IMR-90 (cell line): ENCODE data around the gene RHOBTB1. TPM values are rescaled to one million over a fixed set of nuclear protein-coding genes. Genes with fewer than 3 reads are reported as not detected.

Source experiments
- ATAC-seq: fragments of 200-7000 bp; cut with Tn5 transposase; 2 replicates; pipeline ENCODE4 v1.9.1; 2020; ENCODE audit warnings: low read depth, mild to moderate bottlenecking, moderate library complexity
- BruUV-seq: library from RNA; stranded (reverse); fragments of 400-500 nt; replicated peaks from 2 replicates; lab custom pipeline; 2021; lab: Mats Ljungman, UMichigan
- CTCF ChIA-PET: fragments of 300-600 bp; formaldehyde crosslinking; extraction: SDS; loops from one replicate; lab custom pipeline; 2021; ENCODE audit warnings: antibody characterized with exemption; lab: Yijun Ruan, JAX
- POLR2A ChIA-PET: fragments of 300-600 bp; sonication (Branson Sonifier 250); formaldehyde crosslinking; loops from one replicate; lab custom pipeline; 2022; ENCODE audit warnings: antibody characterized with exemption; ENCODE audit not compliant: unreplicated experiment; lab: Charles Lee
- DNase-seq: peaks from one replicate; pipeline ENCODE4 v3.0.0; 2013
- H2AFZ ChIP-seq: replicated peaks from 2 replicates; pipeline ENCODE3; 2013; ENCODE audit warnings: low read length, mild to moderate bottlenecking; ENCODE audit not compliant: poor library complexity
- H2AK5ac ChIP-seq: 2 replicates; pipeline ENCODE4 v1.6.1; 2013; ENCODE audit warnings: low read depth, low read length, inconsistent platforms
- H2AK9ac ChIP-seq: replicated peaks from 2 replicates; pipeline ENCODE3; 2013; ENCODE audit warnings: mild to moderate bottlenecking, low read depth, low read length, moderate library complexity; ENCODE audit not compliant: poor library complexity
- H2BK120ac ChIP-seq: 2 replicates; pipeline ENCODE4 v1.6.1; 2013; ENCODE audit warnings: low read depth, low read length, inconsistent platforms
- H2BK15ac ChIP-seq: 3 replicates; pipeline ENCODE4 v1.6.1; 2013; ENCODE audit warnings: low read depth, low read length, inconsistent platforms
- H2BK20ac ChIP-seq: 2 replicates; pipeline ENCODE4 v1.6.1; 2013; ENCODE audit warnings: low read depth, mild to moderate bottlenecking, inconsistent platforms, low read length, moderate library complexity
- H2BK5ac ChIP-seq: 2 replicates; pipeline ENCODE4 v1.6.1; 2013; ENCODE audit warnings: mild to moderate bottlenecking, low read depth, low read length, inconsistent platforms; ENCODE audit not compliant: poor library complexity, severe bottlenecking
- H3K14ac ChIP-seq: replicated peaks from 2 replicates; pipeline ENCODE4 v1.6.1; 2013; ENCODE audit warnings: low read depth, low read length, inconsistent platforms
- H3K18ac ChIP-seq: 2 replicates; pipeline ENCODE4 v1.6.1; 2013; ENCODE audit warnings: low read depth, low read length, control low read depth
- H3K23ac ChIP-seq: 2 replicates; pipeline ENCODE4 v1.6.1; 2013; ENCODE audit warnings: low read depth, low read length, inconsistent platforms
- H3K27ac ChIP-seq: 2 replicates; pipeline ENCODE4 v1.5.1; 2013; ENCODE audit warnings: mild to moderate bottlenecking, control low read depth, low read length; ENCODE audit not compliant: insufficient read depth
- H3K27me3 ChIP-seq: 2 replicates; pipeline ENCODE4 v1.6.1; 2013; ENCODE audit warnings: low read length; ENCODE audit not compliant: control insufficient read depth, insufficient read depth
- H3K36me3 ChIP-seq: 2 replicates; pipeline ENCODE4 v1.6.1; 2013; ENCODE audit warnings: low read length, mixed read lengths; ENCODE audit not compliant: control insufficient read depth, insufficient read depth
- H3K4ac ChIP-seq: 2 replicates; pipeline ENCODE4 v1.6.1; 2013; ENCODE audit warnings: low read depth, low read length, inconsistent platforms
- H3K4me1 ChIP-seq: 2 replicates; pipeline ENCODE4 v1.6.1; 2013; ENCODE audit warnings: low read length, mixed read lengths; ENCODE audit not compliant: control insufficient read depth, insufficient read depth
- H3K4me2 ChIP-seq: 2 replicates; pipeline ENCODE4 v1.6.1; 2013; ENCODE audit warnings: low read depth, mild to moderate bottlenecking, control low read depth, low read length, moderate library complexity
- H3K4me3 ChIP-seq: 2 replicates; pipeline ENCODE4 v1.5.1; 2013; ENCODE audit warnings: low read depth, mild to moderate bottlenecking, control low read depth, low read length, moderate library complexity; ENCODE audit not compliant: insufficient read depth
- H3K56ac ChIP-seq: 2 replicates; pipeline ENCODE4 v1.6.1; 2013; ENCODE audit warnings: low read length, inconsistent platforms; ENCODE audit not compliant: insufficient read depth; ENCODE audit errors: extremely low read depth
- H3K79me1 ChIP-seq, 2 experiments: 2 replicates each; pipeline ENCODE4 v1.6.1; 2013; ENCODE audit warnings: low read length in 2 of 2, inconsistent platforms in 1 of 2, low read depth in 1 of 2
- H3K9ac ChIP-seq: 2 replicates; pipeline ENCODE4 v1.6.1; 2013; ENCODE audit warnings: low read depth, low read length, control low read depth
- H3K9me1 ChIP-seq: 2 replicates; pipeline ENCODE4 v1.6.1; 2013; ENCODE audit warnings: low read length, inconsistent platforms; ENCODE audit not compliant: insufficient read depth
- H3K9me3 ChIP-seq: 2 replicates; pipeline ENCODE4 v1.6.1; 2013; ENCODE audit warnings: low read length; ENCODE audit not compliant: control insufficient read depth, insufficient read depth
- H4K20me1 ChIP-seq: 2 replicates; pipeline ENCODE4 v1.6.1; 2013; ENCODE audit warnings: low read length, inconsistent platforms; ENCODE audit not compliant: insufficient read depth
- H4K5ac ChIP-seq: 2 replicates; pipeline ENCODE4 v1.6.1; 2013; ENCODE audit warnings: mild to moderate bottlenecking, low read depth, low read length, control low read depth
- H4K8ac ChIP-seq, 2 experiments: 2 replicates each; pipeline ENCODE4 v1.6.1; 2013; ENCODE audit warnings: low read depth in 2 of 2, low read length in 2 of 2, control low read depth in 1 of 2, inconsistent platforms in 1 of 2
- H4K91ac ChIP-seq: 2 replicates; pipeline ENCODE4 v1.6.1; 2013; ENCODE audit warnings: low read depth, low read length, inconsistent platforms; ENCODE audit not compliant: insufficient read depth
- CEBPB ChIP-seq: IDR thresholded peaks from 2 replicates; pipeline ENCODE4 v1.6.1; 2012; ENCODE audit warnings: low read depth, low read length, improper control_type of control experiment
- CHD1 ChIP-seq: IDR thresholded peaks from 2 replicates; pipeline ENCODE4 v1.6.1; 2012; ENCODE audit warnings: low read depth, low read length, improper control_type of control experiment
- RFX5 ChIP-seq: IDR thresholded peaks from 2 replicates; pipeline ENCODE4 v1.8.0; 2012; ENCODE audit warnings: low read depth, mild to moderate bottlenecking, low read length, moderate library complexity
- SMC3 ChIP-seq: fragments of 150-350 bp; IDR thresholded peaks from 2 replicates; pipeline ENCODE4 v1.6.1; 2016; ENCODE audit warnings: low read depth, mild to moderate bottlenecking, antibody characterized with exemption, low read length, moderate library complexity
- WGBS, 2 experiments: methylation state at CpG; one replicate each; pipeline versions ENCODE4 v1.1.5 to v1.1.7; 2013; ENCODE audit warnings: missing lambda C conversion rate in 2 of 2; ENCODE audit not compliant: insufficient read length in 1 of 2; ENCODE audit errors: extremely low coverage in 2 of 2; 5-methylcytosine and 5-hydroxymethylcytosine counted together
- dilution Hi-C: fragments of 300-500 bp; cut with HindIII; formaldehyde crosslinking; loops from one replicate; pipeline ENCODE4 v1.14.3; 2018; ENCODE audit warnings: low sequenced_read_pairs; ENCODE audit not compliant: unreplicated experiment
- in situ Hi-C: fragments of 300-500 bp; cut with MboI; formaldehyde crosslinking; loops from 3 replicates; pipeline ENCODE4 v1.14.3; 2019; ENCODE audit warnings: low sequenced_read_pairs, inconsistent platforms, mixed read lengths
- intact Hi-C: fragments of 100-400 bp; cut with micrococcal nuclease; formaldehyde crosslinking; loops from 2 replicates; pipeline ENCODE4 v1.10.0; 2022
- polyA plus RNA-seq, 3 experiments: library from polyadenylated mRNA; depleted of rRNA; stranded (reverse); fragments of >200 nt; gene quantifications; 2 replicates each; pipeline ENCODE4 v1.2.3, GENCODE V29; 2012; ENCODE audit warnings: low replicate concordance in 1 of 3
- total RNA-seq: library from RNA; depleted of rRNA; stranded (reverse); fragments of >200 nt; gene quantifications from 2 replicates; pipeline ENCODE4 v1.2.3, GENCODE V29; 2012

Gene RHOBTB1
- total and polyA plus RNA-seq, 2 of the 4 experiments (the other 2 are of a cell fraction), result 8.9 to 15.2 TPM

DNA sequence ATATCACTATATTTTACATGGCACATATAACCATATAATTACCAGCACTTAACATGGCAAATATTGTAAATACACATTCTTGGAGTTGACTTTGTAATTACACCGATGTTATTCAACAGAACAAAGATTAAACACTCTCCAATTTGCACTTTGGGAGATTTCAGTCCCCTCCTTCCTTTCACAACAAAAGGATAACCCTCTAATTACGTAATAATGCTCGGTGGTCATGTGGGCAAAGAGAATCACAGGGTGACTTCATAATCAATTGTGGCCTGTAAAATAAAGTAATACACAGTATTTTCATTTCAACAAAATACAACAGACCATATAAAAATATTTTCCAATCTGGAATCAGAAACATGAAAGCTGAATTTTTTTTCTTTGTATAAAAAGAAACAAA, 73.2 kb downstream of the RHOBTB1 start:
- H2AK5ac ChIP-seq, result no peak overlapping the region
- no peak for ATAC-seq
- no peak overlapping the region for H3K4ac ChIP-seq
- ChIA-PET CTCF (interaction anchor here (0.8 kb wide), 1 partner anchor 39 kb away, joined by 3 read pairs; no protein-coding TSS in a partner anchor), POLR2A (no interaction called here)
- H4K5ac ChIP-seq, result no peak overlapping the region
- no peak overlapping the region for H2AFZ ChIP-seq
- no peak overlapping the region for H3K9ac ChIP-seq
- H2BK15ac ChIP-seq, result no peak overlapping the region
- H3K4me1 ChIP-seq, result no peaks in the 10 kb centered on the region
- H3K9me1 ChIP-seq, result no peaks in the 10 kb centered on the region
- no peaks in the 10 kb centered on the region for H3K79me1 ChIP-seq
- H3K23ac ChIP-seq, result no peak overlapping the region
- no peak overlapping the region for H2BK5ac ChIP-seq
- no peak overlapping the region for H3K27ac ChIP-seq
- H4K20me1 ChIP-seq, result no peaks in the 10 kb centered on the region
- no peak overlapping the region for H3K4me3 ChIP-seq
- no peaks in the 10 kb centered on the region for H3K9me3 ChIP-seq
- H4K8ac ChIP-seq, result no peak overlapping the region
- no peak overlapping the region for H4K91ac ChIP-seq
- H2AK9ac ChIP-seq, result no peak overlapping the region
- DNase-seq, result no peak
- TF ChIP-seq RFX5 (no peak), CHD1 (no peak), SMC3 (no peak), CEBPB (peak; percentile 58)
- no peak overlapping the region for H2BK20ac ChIP-seq
- intact Hi-C loops (no loop called here), in situ Hi-C loops (no loop called here), dilution Hi-C loops (no loop called here)
- BruUV-seq, result TSS peak; percentile 64
- no peak overlapping the region for H2BK120ac ChIP-seq
- peaks cover 25% of the 10 kb centered on the region for H3K36me3 ChIP-seq
- H3K27me3 ChIP-seq, result no peaks in the 10 kb centered on the region
- no peak overlapping the region for H3K4me2 ChIP-seq
- no peak overlapping the region for H3K14ac ChIP-seq
- WGBS, 2 experiments, result no CpG with 5 or more reads among the region's 3 CpGs
- H3K18ac ChIP-seq, result no peak overlapping the region
- no peak overlapping the region for H3K56ac ChIP-seq
